ENCODE results near the gene PRKN.

DNA sequence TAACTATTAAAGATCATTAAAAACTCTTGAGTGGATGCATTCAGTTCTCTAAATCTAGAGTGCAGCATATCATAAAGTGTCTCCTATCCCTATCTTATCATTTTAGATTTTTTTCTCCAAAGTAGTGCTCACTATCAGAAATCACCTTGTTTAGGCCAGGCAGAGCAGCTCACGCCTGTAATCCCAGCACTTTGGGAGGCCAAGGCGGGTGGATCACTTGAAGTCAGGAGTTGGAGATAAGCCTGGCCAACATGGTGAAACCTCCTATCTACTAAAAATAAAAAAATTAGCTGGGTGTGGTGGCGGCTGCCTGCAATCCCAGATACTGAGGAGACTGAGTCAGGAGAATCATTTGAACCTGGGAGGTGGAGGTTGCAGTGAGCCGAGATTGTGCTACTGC is 368.9 kb downstream of the PRKN start:
- TF ChIP-seq EZH2 (IDR thresholded peaks at IDR 0.05; ENCODE audit: insufficient read depth, poor library complexity, severe bottlenecking) (no peak), EZH2phosphoT487 (IDR thresholded peaks at IDR 0.05; ENCODE audit: insufficient read depth, low read depth) (no peak)
